Measurements from ENCODE around the gene SERPINB5.

The SERPINB5 gene

DNA sequence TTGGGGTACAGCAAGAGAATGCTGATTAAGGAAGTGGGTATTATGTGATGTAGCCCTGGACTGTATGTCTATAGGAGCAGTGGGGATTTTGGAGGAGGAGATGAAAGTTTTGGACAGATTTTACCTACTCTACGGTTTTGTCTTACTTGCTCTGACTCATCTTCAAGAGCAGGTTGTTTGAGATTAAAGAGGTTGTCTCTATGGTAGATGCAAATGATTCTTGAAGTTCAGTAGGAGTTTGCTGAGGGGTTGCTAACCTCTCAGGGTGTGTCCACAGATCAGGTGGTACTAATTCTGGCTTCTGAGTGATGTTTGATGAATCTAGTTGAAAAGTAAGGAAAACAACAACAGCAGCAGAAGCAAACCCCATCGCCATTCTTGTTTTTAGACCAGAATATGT, 55.7 kb downstream of the SERPINB5 start:
- Histone ChIP-seq H3K27ac (ENCODE audit: low read depth, low read length) (no peak overlapping the region), H3K4me3 (ENCODE audit: low read depth in 1 of 2, low read length in 2 of 2) (no peak overlapping the region), H3K4me1 (ENCODE audit: insufficient read depth, low read length) (no peaks in the 10 kb centered on the region), H3K36me3 (ENCODE audit: insufficient read depth, low read length) (no peaks in the 10 kb centered on the region), H3K27me3 (ENCODE audit: control insufficient read depth in 1 of 2, insufficient read depth in 2 of 2, low read length in 2 of 2) (no peaks in the 10 kb centered on the region), H3K9me3 (ENCODE audit: low read length) (no peaks in the 10 kb centered on the region), H3K9ac (ENCODE audit: low read length) (no peak overlapping the region)

DNA sequence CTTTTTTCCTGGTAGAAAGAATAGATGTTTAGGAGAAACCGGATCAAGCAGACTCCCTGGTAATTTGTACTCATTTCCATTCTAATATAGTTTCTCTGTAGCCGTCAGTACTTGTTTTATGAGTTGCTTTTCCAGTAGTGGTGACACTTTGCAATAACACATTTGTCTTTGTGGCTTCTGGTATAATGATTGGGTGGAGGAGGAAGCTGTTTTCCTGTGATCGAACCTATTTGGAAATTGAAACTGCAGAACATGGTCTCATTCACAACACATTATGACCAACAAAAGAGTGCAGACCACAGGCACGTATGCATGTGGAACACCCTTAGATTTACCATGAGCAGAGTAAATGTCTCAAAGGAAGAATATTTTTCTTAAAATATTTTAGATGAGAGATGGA, 57.9 kb downstream of the SERPINB5 start:
- no peak overlapping the region for H3K9ac ChIP-seq (ENCODE audit: low read length)
- H3K9me3 ChIP-seq (ENCODE audit: low read length), result no peaks in the 10 kb centered on the region
- no peaks in the 10 kb centered on the region for H3K36me3 ChIP-seq (ENCODE audit: insufficient read depth, low read length)
- no peaks in the 10 kb centered on the region for H3K27me3 ChIP-seq (ENCODE audit: control insufficient read depth in 1 of 2, insufficient read depth in 2 of 2, low read length in 2 of 2)
- H3K4me1 ChIP-seq (ENCODE audit: insufficient read depth, low read length), result no peaks in the 10 kb centered on the region
- no peak overlapping the region for H3K27ac ChIP-seq (ENCODE audit: low read depth, low read length)
- H3K4me3 ChIP-seq (ENCODE audit: low read depth in 1 of 2, low read length in 2 of 2), result no peak overlapping the region

DNA sequence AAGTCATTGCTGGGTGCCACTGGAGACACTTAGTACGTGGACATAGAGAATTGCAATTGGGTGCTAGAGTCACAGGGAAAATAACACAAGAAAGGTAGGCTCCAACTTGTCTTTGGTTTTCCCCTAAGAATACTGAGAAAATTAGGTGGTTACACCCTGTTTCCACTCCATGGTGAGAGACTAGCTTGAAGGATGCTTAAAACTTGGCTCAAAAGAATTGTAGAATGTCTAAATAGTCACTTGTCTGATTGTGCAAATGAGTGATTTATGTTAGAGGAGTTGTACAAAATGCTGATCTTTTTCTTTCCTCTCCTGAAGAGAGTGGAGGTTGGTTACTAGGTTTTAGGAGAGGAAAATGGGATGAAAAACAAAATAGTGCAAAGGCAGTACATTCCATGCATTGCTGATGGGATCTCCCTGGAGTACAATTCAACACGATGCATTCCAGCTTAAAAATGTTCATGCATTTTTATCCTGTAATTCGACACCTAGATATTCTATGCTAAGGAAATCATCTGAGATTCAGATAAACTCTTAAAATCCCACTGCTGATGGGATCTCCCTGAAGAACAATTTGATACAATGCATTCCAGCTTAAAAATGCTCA, 63.2 kb downstream of the SERPINB5 start:
- H3K9me3 ChIP-seq (ENCODE audit: low read length), result no peaks in the 10 kb centered on the region

DNA sequence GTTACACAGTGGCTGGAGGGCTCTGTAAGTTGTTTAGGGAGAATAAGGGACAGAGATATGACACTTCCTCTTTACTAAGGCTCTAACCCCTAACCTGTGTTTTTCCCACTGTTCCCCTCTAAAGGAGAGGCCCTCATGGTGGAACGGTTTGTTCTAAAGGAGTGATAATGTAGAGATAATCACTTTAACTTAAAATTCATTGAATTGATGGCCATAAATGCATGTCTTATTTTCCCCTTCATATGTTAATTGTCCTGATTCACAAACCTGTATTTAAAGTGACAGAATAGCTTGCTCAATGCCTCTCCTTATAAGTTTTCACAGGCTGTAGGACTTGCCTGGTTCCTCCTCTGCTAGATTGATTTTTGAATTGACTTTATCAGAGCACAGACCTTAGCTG, 65.3 kb downstream of the SERPINB5 start, which contains the start of gene SERPINB12:
TSS of gene SERPINB12 (plus strand) at position 301 of the 400 bp plus-strand sequence. CDS start 13,791 bp downstream, outside the sequence.
- Histone ChIP-seq H3K27ac (ENCODE audit: low read depth, low read length) (no peak within 1 kb of the TSS), H3K36me3 (ENCODE audit: insufficient read depth, low read length) (no peaks in the 10 kb centered on the region), H3K9me3 (ENCODE audit: low read length) (no peaks in the 10 kb centered on the region), H3K4me1 (ENCODE audit: insufficient read depth, low read length) (peaks cover 5% of the 10 kb centered on the region), H3K27me3 (ENCODE audit: control insufficient read depth in 1 of 2, insufficient read depth in 2 of 2, low read length in 2 of 2) (no peaks in the 10 kb centered on the region), H3K9ac (ENCODE audit: low read length) (no peak within 1 kb of the TSS), H3K4me3 (ENCODE audit: low read depth in 1 of 2, low read length in 2 of 2) (no peak within 1 kb of the TSS)

More for the DNA sequence above, 63.2 kb downstream of the SERPINB5 start:
- Histone ChIP-seq H3K4me3 (ENCODE audit: low read depth in 1 of 2, low read length in 2 of 2) (no peak overlapping the region), H3K4me1 (ENCODE audit: insufficient read depth, low read length) (peaks cover 2% of the 10 kb centered on the region), H3K27me3 (ENCODE audit: control insufficient read depth in 1 of 2, insufficient read depth in 2 of 2, low read length in 2 of 2) (no peaks in the 10 kb centered on the region), H3K27ac (ENCODE audit: low read depth, low read length) (no peak overlapping the region), H3K36me3 (ENCODE audit: insufficient read depth, low read length) (no peaks in the 10 kb centered on the region), H3K9ac (ENCODE audit: low read length) (no peak overlapping the region)

DNA sequence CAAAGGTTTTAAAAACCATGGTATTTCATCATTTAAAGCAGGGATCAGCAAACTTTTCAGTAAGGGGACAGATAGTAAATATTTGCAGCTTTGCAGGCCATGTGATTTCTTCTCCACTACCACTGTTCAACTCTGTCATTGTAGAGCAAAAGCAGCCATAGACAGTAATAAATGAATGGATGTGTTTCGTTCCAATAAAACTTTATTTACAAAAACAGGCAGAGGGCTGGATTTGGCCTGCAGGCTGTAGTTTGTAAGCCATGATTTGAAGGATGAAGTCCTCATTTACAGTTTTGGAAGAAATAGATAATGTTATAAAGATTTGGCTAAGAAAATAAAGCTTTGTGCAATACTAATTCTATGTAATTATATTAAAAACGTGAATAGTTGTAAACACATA, 67.3 kb downstream of the SERPINB5 start:
- H3K9me3 ChIP-seq (ENCODE audit: low read length), result no peaks in the 10 kb centered on the region
- H3K36me3 ChIP-seq (ENCODE audit: insufficient read depth, low read length), result no peaks in the 10 kb centered on the region
- no peak overlapping the region for H3K9ac ChIP-seq (ENCODE audit: low read length)
- no peaks in the 10 kb centered on the region for H3K27me3 ChIP-seq (ENCODE audit: control insufficient read depth in 1 of 2, insufficient read depth in 2 of 2, low read length in 2 of 2)
- H3K4me3 ChIP-seq (ENCODE audit: low read depth in 1 of 2, low read length in 2 of 2), result no peak overlapping the region
- H3K4me1 ChIP-seq (ENCODE audit: insufficient read depth, low read length), result peaks cover 5% of the 10 kb centered on the region
- H3K27ac ChIP-seq (ENCODE audit: low read depth, low read length), result no peak overlapping the region

DNA sequence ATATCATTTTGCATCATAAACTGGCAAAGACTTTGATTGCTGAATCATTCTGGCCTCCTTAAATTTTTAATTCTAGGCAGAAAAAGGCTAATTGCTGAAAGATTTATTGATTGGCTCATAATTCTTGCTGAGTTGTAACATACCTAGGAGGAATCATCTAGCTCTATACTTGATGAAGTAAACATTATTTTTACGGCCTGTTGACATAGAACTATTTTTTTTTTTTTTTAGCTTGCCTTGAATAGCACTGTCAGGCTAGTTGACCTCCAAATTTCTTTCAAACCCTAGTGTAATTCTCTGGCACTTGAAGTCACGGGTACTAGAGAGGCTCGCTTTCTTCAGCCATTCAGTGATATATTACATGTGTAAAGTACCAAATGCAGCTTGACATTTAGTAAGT, 68.2 kb downstream of the SERPINB5 start:
- Histone ChIP-seq H3K27me3 (ENCODE audit: control insufficient read depth in 1 of 2, insufficient read depth in 2 of 2, low read length in 2 of 2) (no peaks in the 10 kb centered on the region), H3K4me1 (ENCODE audit: insufficient read depth, low read length) (peaks cover 5% of the 10 kb centered on the region), H3K36me3 (ENCODE audit: insufficient read depth, low read length) (no peaks in the 10 kb centered on the region), H3K27ac (ENCODE audit: low read depth, low read length) (no peak overlapping the region), H3K9ac (ENCODE audit: low read length) (no peak overlapping the region), H3K4me3 (ENCODE audit: low read depth in 1 of 2, low read length in 2 of 2) (no peak overlapping the region), H3K9me3 (ENCODE audit: low read length) (no peaks in the 10 kb centered on the region)

DNA sequence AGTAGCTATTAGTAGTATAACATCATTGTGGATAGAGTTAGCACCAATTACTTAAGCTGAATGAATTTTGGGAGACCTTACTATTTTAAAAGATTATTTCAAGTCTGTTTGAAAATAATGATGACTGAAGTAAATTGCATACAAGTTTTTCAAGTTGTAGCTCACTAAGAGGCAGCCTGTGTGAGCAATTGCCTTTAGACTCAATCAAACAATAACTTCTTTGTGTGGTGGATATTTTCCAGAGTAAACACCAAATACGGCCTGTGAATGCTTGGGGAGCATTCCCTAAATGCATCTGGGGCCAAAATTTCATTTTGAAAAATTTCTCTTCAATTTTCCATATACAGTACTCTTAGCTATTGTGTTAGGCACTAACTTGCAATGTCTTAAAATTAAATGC, 73.3 kb downstream of the SERPINB5 start:
- H3K36me3 ChIP-seq (ENCODE audit: insufficient read depth, low read length), result no peaks in the 10 kb centered on the region
- H3K27me3 ChIP-seq (ENCODE audit: control insufficient read depth in 1 of 2, insufficient read depth in 2 of 2, low read length in 2 of 2), result no peaks in the 10 kb centered on the region
- H3K4me3 ChIP-seq (ENCODE audit: low read depth in 1 of 2, low read length in 2 of 2), result no peak overlapping the region
- no peaks in the 10 kb centered on the region for H3K9me3 ChIP-seq (ENCODE audit: low read length)
- H3K27ac ChIP-seq (ENCODE audit: low read depth, low read length), result no peak overlapping the region
- H3K4me1 ChIP-seq (ENCODE audit: insufficient read depth, low read length), result peaks cover 16% of the 10 kb centered on the region
- no peak overlapping the region for H3K9ac ChIP-seq (ENCODE audit: low read length)

DNA sequence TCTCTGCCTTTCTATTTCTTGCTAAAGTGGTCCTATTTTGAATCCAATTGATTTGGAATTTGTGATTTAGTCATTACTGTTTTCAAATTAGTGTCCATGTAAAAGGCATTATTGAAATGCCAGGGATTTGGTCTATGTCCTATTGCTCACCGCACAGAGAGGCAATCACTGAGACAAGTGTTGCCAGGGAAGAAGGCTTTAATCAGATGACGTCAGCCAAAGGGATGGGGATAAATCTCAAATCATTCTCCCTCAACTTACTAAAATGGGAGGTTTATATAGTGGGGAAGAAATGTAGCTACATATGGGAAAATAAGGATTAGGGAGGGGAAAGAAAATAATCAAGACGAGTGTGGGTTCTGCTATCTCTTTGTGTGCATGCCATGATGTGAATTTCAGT, 75.0 kb downstream of the SERPINB5 start:
- Histone ChIP-seq H3K4me3 (ENCODE audit: low read depth in 1 of 2, low read length in 2 of 2) (no peak overlapping the region), H3K36me3 (ENCODE audit: insufficient read depth, low read length) (no peaks in the 10 kb centered on the region), H3K9ac (ENCODE audit: low read length) (no peak overlapping the region), H3K27me3 (ENCODE audit: control insufficient read depth in 1 of 2, insufficient read depth in 2 of 2, low read length in 2 of 2) (no peaks in the 10 kb centered on the region), H3K4me1 (ENCODE audit: insufficient read depth, low read length) (peaks cover 13% of the 10 kb centered on the region), H3K27ac (ENCODE audit: low read depth, low read length) (no peak overlapping the region), H3K9me3 (ENCODE audit: low read length) (no peaks in the 10 kb centered on the region)

DNA sequence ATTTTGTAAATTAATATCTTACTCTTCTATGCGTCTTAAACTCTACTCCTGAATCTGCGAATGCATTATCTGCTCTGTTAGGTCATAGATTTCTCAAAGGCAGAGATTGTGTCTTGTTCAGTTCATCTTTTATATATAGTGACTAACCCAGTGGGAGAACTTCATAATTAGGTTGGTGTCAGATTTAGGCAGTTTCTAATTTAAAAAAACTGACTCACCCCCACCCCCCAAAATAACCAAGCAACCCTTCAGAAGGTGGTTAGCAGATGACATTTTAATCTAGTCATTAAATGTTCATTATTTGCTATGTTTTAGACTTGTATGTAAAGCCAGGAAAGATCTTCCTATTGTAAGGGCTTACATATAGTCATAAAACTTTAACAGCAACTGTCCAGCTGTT, 75.8 kb downstream of the SERPINB5 start:
- peaks cover 13% of the 10 kb centered on the region for H3K4me1 ChIP-seq (ENCODE audit: insufficient read depth, low read length)
- H3K9me3 ChIP-seq (ENCODE audit: low read length), result no peaks in the 10 kb centered on the region
- H3K36me3 ChIP-seq (ENCODE audit: insufficient read depth, low read length), result no peaks in the 10 kb centered on the region
- no peak overlapping the region for H3K9ac ChIP-seq (ENCODE audit: low read length)
- no peak overlapping the region for H3K27ac ChIP-seq (ENCODE audit: low read depth, low read length)
- no peak overlapping the region for H3K4me3 ChIP-seq (ENCODE audit: low read depth in 1 of 2, low read length in 2 of 2)
- H3K27me3 ChIP-seq (ENCODE audit: control insufficient read depth in 1 of 2, insufficient read depth in 2 of 2, low read length in 2 of 2), result no peaks in the 10 kb centered on the region

DNA sequence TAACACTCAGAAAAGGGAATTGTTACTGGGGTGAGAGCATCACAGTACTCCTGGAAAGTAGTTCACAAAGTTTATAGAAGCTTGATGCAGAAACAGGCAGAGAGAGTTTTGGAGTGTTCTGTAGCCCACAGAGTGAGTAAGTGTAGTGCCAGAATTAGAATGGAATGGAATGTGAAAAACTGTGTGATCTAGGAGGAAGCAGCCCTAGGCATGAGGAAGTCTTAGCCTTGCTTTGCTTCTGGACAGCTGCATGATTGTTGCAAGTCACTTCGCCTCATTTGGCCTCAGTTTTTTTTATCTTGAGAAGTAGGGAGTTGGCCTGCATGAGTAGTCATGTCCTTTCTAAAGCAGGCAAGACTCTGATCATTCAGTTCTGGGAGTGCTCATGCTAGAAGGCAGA, 76.3 kb downstream of the SERPINB5 start:
- Histone ChIP-seq H3K4me1 (ENCODE audit: insufficient read depth, low read length) (peaks cover 13% of the 10 kb centered on the region), H3K27me3 (ENCODE audit: control insufficient read depth in 1 of 2, insufficient read depth in 2 of 2, low read length in 2 of 2) (no peaks in the 10 kb centered on the region), H3K4me3 (ENCODE audit: low read depth in 1 of 2, low read length in 2 of 2) (no peak overlapping the region), H3K36me3 (ENCODE audit: insufficient read depth, low read length) (no peaks in the 10 kb centered on the region), H3K9me3 (ENCODE audit: low read length) (no peaks in the 10 kb centered on the region), H3K9ac (ENCODE audit: low read length) (no peak overlapping the region), H3K27ac (ENCODE audit: low read depth, low read length) (no peak overlapping the region)
